GM20000 (cell line): ENCODE results near the gene ANK2.

Experiments used
- DNase-seq: peaks from one replicate; pipeline ENCODE4 v3.0.0; 2012; ENCODE audit warnings: low spot score
- CTCF ChIP-seq: IDR thresholded peaks from 2 replicates; pipeline ENCODE4 v1.5.1; 2012; ENCODE audit warnings: mild to moderate bottlenecking, control low read depth; ENCODE audit errors: extremely low read depth, missing control alignments

The ANK2 gene

GRCh38 chr4:113025416-113025815, 24.0 kb upstream of the ANK2 start:
- DNase-seq = no peak
- no peak for TF ChIP-seq CTCF

GRCh38 chr4:113026556-113026955, 22.9 kb upstream of the ANK2 start:
- no peak for DNase-seq
- TF ChIP-seq CTCF = no peak

- TF ChIP-seq CTCF = no peak
- DNase-seq = no peak
Observed at GRCh38 chr4:113028074-113028473, 21.4 kb upstream of the ANK2 start.

GRCh38 chr4:113031212-113031611, 18.2 kb upstream of the ANK2 start:
- no peak for TF ChIP-seq CTCF
- DNase-seq = no peak

GRCh38 chr4:113040793-113041192, 8.7 kb upstream of the ANK2 start:
- TF ChIP-seq CTCF = no peak
- DNase-seq = peak; percentile 10

- TF ChIP-seq CTCF = no peak
- no peak for DNase-seq
Observed at GRCh38 chr4:113042502-113042901, 7.0 kb upstream of the ANK2 start.

- DNase-seq = no peak
- no peak for TF ChIP-seq CTCF
Observed at GRCh38 chr4:113043591-113043990, 5.9 kb upstream of the ANK2 start.
